A673 (cell line): ENCODE results near the gene NANS. TPM values are rescaled to one million over a fixed set of nuclear protein-coding genes. Genes with fewer than 3 reads are reported as not detected.

Experiments
- BruUV-seq: library from RNA; stranded (reverse); fragments of 400-500 nt; replicated peaks from 2 replicates; lab custom pipeline; 2021; lab: Mats Ljungman, UMichigan
- CTCF ChIA-PET: fragments of 300-600 bp; sonication (Branson Sonifier 250); formaldehyde crosslinking; loops from one replicate; lab custom pipeline; 2022; ENCODE audit warnings: antibody characterized with exemption; lab: Charles Lee
- POLR2A ChIA-PET: fragments of 300-600 bp; sonication (Branson Sonifier 250); formaldehyde crosslinking; loops from one replicate; lab custom pipeline; 2022; ENCODE audit warnings: antibody characterized with exemption; ENCODE audit not compliant: low non-redundant PET; lab: Charles Lee
- DNase-seq: peaks from one replicate; pipeline ENCODE4 v3.0.0-alpha.2; 2015; ENCODE audit warnings: low spot score
- H3K27ac ChIP-seq: fragments of 200-600 bp; sonication (generic); 2 replicates; pipeline ENCODE4 v1.5.1; 2016; ENCODE audit warnings: mixed run types, low read depth, mild to moderate bottlenecking, mixed read lengths, antibody characterized with exemption, low read length; ENCODE audit not compliant: poor library complexity, severe bottlenecking
- H3K27me3 ChIP-seq: fragments of 200-600 bp; sonication (generic); replicated peaks from 2 replicates; pipeline ENCODE4 v1.6.1; 2017; ENCODE audit warnings: mixed run types, low read depth, mild to moderate bottlenecking, mixed read lengths, antibody characterized with exemption, low read length; ENCODE audit not compliant: insufficient read depth, poor library complexity
- H3K36me3 ChIP-seq: fragments of 200-600 bp; sonication (generic); 2 replicates; pipeline ENCODE4 v1.6.1; 2016; ENCODE audit warnings: mixed run types, mild to moderate bottlenecking, mixed read lengths, antibody characterized with exemption, low read length; ENCODE audit not compliant: insufficient read depth, poor library complexity, severe bottlenecking
- H3K4me1 ChIP-seq: fragments of 200-600 bp; sonication (generic); 2 replicates; pipeline ENCODE4 v1.6.1; 2017; ENCODE audit warnings: mixed run types, mild to moderate bottlenecking, mixed read lengths, antibody characterized with exemption, low read length; ENCODE audit not compliant: insufficient read depth, poor library complexity, severe bottlenecking
- H3K4me3 ChIP-seq: fragments of 200-600 bp; sonication (generic); 2 replicates; pipeline ENCODE4 v1.5.1; 2016; ENCODE audit warnings: low read depth, mixed run types, mild to moderate bottlenecking, mixed read lengths, low read length; ENCODE audit not compliant: poor library complexity, severe bottlenecking
- H3K9me3 ChIP-seq: fragments of 200-600 bp; sonication (generic); 2 replicates; pipeline ENCODE4 v1.6.1; 2016; ENCODE audit warnings: mixed run types, low read depth, mild to moderate bottlenecking, mixed read lengths, antibody characterized with exemption, low read length; ENCODE audit not compliant: poor library complexity, severe bottlenecking
- CTCF ChIP-seq: fragments of 300-800, 200-600 bp; sonication (generic); conservative IDR thresholded peaks from 2 replicates; pipeline ENCODE4 v1.5.1; 2017; ENCODE audit warnings: low read depth, mild to moderate bottlenecking, antibody characterized with exemption, low read length, moderate library complexity, mixed read lengths
- EZH2 ChIP-seq: fragments of 200-600 bp; sonication (generic); IDR thresholded peaks from 2 replicates; pipeline ENCODE4 v1.6.1; 2017; ENCODE audit warnings: borderline replicate concordance, low read depth, mild to moderate bottlenecking, mixed read lengths, antibody characterized with exemption, low read length; ENCODE audit not compliant: poor library complexity, severe bottlenecking
- intact Hi-C: fragments of 100-400 bp; cut with micrococcal nuclease; formaldehyde crosslinking; loops from one replicate; pipeline ENCODE4 v1.10.0; 2022; ENCODE audit not compliant: unreplicated experiment
- total RNA-seq: library from RNA; stranded (reverse); gene quantifications from 2 replicates; pipeline ENCODE4 v1.2.3, GENCODE V29; 2021

The NANS gene
- total RNA-seq, 1 experiment from 2014 or later, result 40.6 TPM

- intact Hi-C loops, result no loop called here
- BruUV-seq, result no TSS peak
- TF ChIP-seq EZH2, result no peak
- no peak for TF ChIP-seq CTCF
- Histone ChIP-seq H3K27ac (no peak overlapping the region), H3K9me3 (no peaks in the 10 kb centered on the region), H3K36me3 (no peaks in the 10 kb centered on the region), H3K4me1 (peaks cover 4% of the 10 kb centered on the region), H3K4me3 (no peak overlapping the region), H3K27me3 (no peaks in the 10 kb centered on the region)
- no peak for DNase-seq
- ChIA-PET POLR2A (no interaction called here), CTCF (no interaction called here)
Measured at GRCh38 chr9:98091735-98092612, 35.4 kb downstream of the NANS start.

GRCh38 chr9:98092613-98092931, 36.0 kb downstream of the NANS start:
- POLR2A ChIA-PET, result no interaction called here
- no peak overlapping the region for H3K4me3 ChIP-seq
- TF ChIP-seq CTCF (no peak), EZH2 (no peak)

GRCh38 chr9:98094316-98094715, 37.8 kb downstream of the NANS start:
- ChIA-PET CTCF (no interaction called here), POLR2A (no interaction called here)
- no peaks in the 10 kb centered on the region for H3K36me3 ChIP-seq
- no peak for DNase-seq
- BruUV-seq, result no TSS peak
- no peaks in the 10 kb centered on the region for H3K27me3 ChIP-seq
- no peak overlapping the region for H3K27ac ChIP-seq
- no peaks in the 10 kb centered on the region for H3K4me1 ChIP-seq
- H3K9me3 ChIP-seq, result no peaks in the 10 kb centered on the region
- intact Hi-C loops, result no loop called here
- no peak overlapping the region for H3K4me3 ChIP-seq
- TF ChIP-seq EZH2 (no peak), CTCF (no peak)

More at GRCh38 chr9:98092613-98092931, 36.0 kb downstream of the NANS start:
- H3K4me1 ChIP-seq, result no peaks in the 10 kb centered on the region
- H3K36me3 ChIP-seq, result no peaks in the 10 kb centered on the region
- intact Hi-C loops, result no loop called here
- BruUV-seq, result no TSS peak
- no peak overlapping the region for H3K27ac ChIP-seq
- no peaks in the 10 kb centered on the region for H3K9me3 ChIP-seq
- CTCF ChIA-PET, result no interaction called here
- no peaks in the 10 kb centered on the region for H3K27me3 ChIP-seq
- no peak for DNase-seq
